Retina (tissue), 1 donor: ENCODE measurements around the gene COPS6.

Source experiments
- DNase-seq: peaks from one replicate; pipeline ENCODE4 v3.0.0-alpha.2; 2016

COPS6 gene

DNA sequence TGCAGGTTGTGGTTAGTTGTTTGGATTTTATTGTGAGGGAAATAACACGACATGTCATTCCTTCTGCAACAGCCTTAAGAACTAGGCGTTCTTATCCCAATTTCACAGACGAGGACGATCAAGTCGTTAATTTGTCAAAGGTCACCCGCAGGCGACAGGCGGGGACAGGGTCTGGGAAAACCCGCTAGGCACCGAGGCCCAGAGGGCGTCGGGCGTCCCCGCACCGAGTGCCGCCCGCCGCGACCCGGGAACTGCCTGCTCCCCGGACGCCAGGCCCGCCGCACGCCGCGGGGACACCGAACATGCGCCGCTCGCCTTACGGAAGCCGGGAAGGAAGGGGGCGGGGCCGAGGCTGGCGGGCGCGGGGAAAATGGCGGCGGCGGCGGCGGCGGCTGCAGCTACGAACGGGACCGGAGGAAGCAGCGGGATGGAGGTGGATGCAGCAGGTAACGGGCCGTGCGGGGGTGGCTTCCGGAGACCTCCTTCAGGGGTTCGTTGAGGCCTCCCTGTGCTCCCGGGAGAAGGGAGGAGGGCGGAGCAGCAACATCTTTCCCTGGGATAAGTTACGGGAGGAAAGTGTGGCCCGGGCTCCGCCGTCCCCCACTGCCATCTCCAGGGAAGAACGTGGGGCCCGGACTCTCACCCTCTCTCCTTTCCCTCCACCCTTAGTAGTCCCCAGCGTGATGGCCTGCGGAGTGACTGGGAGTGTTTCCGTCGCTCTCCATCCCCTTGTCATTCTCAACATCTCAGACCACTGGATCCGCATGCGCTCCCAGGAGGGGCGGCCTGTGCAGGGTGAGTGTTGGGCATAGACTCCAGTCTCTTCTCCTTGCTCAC, at the start of gene COPS6:
TSS of gene COPS6 (plus strand) at position 349 of the 837 bp plus-strand sequence. CDS start at position 371, 22 bp downstream.
- peak; percentile 92 for DNase-seq

DNA sequence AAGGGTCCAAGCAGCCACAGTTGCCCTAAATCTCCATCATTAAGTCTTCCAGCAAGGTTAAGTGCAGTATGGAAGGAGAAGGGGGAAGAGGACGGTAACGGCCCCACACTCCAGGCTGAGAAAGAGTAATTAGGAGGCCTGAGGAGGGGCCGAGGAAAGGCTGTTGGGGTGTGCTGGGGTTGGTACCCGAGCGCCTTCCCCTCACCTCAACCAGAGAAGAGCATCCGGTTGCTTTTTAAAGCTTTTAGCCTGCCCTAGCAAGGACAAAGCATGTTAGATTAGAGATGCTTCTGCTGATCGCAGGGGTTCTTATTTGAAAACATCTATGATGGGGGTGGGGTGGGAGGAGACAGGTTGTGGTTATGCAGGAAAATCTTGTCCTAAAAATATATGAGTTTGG, 48.2 kb upstream of the COPS6 start:
- DNase-seq: no peak

DNA sequence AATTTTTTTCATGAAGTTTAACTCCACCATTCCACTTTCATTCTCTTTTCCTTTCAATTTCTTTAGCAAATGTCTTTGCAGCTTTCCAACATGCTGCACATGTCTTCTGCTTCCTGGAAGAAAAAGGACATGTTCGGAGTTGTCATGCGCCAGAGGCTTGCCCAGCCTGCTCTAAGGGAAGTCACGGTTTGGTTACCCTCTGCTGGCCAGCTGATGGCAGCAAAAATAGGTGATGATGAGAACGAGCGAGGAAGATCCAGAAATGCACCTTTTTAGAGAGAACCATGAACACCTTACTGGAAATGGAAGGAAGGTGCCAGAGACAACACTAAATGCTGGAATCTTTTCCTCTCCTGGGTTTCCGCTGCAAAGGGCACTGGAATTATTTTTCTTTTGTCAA, 44.1 kb upstream of the COPS6 start:
- no peak for DNase-seq

DNA sequence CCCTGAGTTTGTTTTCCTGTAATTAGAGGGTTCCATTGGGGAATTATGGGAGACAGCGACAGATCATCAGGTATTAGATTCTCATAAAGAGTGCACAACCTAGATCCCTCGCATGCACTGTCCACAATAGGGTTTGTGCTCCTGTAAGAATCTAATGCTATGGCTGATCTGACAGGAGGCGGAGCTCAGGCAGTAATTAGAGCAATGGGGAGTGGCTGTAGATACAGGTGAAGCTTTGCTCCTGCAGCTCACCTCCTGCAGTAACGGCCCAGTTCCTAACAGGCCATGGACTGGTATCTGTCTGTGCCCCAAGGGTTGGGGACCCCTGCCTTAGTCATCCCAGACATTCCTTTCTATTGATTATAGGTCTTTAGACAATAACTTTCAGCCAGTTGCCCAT, 40.1 kb upstream of the COPS6 start:
- no peak for DNase-seq

- DNase-seq: peak; percentile 95
Observed at GRCh38 chr7:100049441-100050291, 39.1 kb upstream of the COPS6 start, which contains the start of gene ZSCAN21. TSS of gene ZSCAN21 (plus strand) at chr7:100049774. CDS start at chr7:100057007, 7,233 bp downstream.

- no peak for DNase-seq
Observed at GRCh38 chr7:100051611-100052010, 37.2 kb upstream of the COPS6 start.

DNA sequence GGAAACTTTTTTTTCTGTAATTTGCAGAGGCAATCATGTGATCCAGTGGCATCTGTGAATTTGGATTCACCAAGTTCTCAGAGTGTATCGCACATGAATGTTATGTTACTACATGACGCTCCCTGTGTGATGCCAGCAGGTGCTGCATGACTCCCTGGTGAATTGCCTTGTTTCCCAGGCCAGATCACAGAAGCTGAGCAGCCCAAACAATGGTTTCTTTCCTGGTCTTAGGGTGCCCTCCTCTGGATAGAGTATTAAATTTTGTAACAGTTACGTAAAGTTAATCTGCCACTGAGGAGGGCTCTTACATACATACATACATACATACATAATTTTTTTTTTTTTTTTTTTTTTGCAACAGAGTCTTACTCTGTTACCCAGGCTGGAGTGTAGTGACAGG, 35.6 kb upstream of the COPS6 start:
- DNase-seq: no peak

GRCh38 chr7:100057006-100057405, 31.8 kb upstream of the COPS6 start:
- DNase-seq: no peak

GRCh38 chr7:100059251-100059739, 29.5 kb upstream of the COPS6 start:
- DNase-seq: no peak

- no peak for DNase-seq
Observed at GRCh38 chr7:100061518-100062193, 27.1 kb upstream of the COPS6 start.

GRCh38 chr7:100063376-100063775, 25.4 kb upstream of the COPS6 start:
- DNase-seq: no peak

GRCh38 chr7:100064162-100064561, 24.6 kb upstream of the COPS6 start:
- no peak for DNase-seq

GRCh38 chr7:100065452-100066186, 23.1 kb upstream of the COPS6 start:
- no peak for DNase-seq

GRCh38 chr7:100066953-100067352, 21.8 kb upstream of the COPS6 start:
- no peak for DNase-seq

DNA sequence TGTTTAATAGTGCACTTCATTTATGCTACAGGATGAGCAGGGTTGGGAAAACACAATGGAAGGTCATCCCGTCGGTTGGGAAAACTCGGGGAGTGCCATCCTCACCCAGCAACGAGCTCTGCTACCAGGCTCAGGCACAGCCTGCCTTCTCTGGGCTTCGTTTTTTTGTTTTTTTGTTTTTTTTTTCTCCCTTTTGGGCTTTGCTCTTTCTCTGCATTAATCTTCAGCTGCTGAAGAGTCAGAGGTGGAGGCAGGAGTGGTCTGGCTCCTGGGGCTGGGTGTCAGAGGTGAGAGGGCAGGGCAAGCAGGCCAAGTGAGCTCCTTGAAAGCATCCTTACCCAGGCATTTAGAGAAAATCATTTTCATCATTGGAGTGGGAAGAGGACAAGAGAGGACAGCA, 18.8 kb upstream of the COPS6 start:
- DNase-seq: no peak

- DNase-seq: no peak
Observed at GRCh38 chr7:100071018-100071723, 17.6 kb upstream of the COPS6 start.

- DNase-seq: no peak
Observed at GRCh38 chr7:100072462-100072861, 16.3 kb upstream of the COPS6 start.

DNA sequence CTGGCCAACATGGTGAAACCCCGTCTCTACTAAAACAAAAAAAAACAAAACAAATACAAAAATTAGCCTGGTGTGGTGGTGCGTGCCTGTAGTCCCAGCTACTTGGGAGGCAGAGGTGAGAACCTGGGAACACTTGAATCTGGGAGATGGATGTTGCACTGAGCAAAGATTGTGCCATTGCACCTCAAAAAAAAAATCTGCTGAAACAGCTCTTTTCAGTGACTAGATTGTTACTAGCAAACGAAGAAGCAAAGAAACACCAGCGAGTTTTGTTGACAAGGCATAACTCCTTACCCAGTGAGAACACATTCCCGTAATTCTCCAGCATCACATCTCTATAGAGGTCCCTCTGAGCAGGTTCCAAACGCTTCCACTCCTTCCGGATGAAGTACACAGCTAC, 13.9 kb upstream of the COPS6 start:
- no peak for DNase-seq

DNA sequence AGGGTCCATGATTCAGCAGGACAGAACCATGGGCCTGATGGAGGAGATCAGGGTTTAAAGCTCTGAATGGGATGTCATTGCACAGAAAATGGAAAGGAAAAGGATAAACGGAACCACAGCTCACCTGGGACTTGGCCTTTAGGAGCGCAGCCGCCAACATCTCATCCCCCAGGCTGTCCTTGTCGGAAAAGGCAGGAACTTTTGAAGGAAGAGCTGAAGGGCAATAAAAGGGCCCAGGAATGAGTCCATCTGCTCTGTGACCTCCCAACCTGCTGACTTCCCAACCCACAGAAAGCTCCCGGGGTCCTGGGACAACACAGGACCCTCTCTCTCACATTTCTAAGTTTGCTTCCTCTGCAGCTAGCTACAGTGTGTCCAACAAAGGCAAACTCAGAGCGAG, 13.4 kb upstream of the COPS6 start:
- DNase-seq: no peak

DNA sequence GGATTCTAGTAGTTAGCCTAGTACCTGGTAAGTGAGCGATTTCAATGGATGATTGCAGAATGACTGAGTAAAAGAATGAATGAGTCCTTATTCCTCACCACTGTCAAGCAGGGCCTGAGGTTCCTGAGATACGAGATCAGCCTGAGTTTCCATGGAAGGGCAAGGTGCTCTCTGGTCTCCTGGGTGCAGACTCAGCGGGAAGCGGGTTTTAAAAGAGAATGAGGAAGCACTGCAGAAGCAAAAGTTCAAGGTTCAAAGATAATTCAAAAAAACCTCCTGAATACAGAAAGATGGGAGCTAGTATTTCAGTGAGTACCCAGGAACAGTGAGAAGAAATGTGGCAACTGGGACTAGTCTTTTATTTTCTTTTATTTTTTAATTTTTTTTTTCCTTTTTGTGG, 11.6 kb upstream of the COPS6 start:
- DNase-seq: no peak

GRCh38 chr7:100079024-100079560, 9.7 kb upstream of the COPS6 start:
- DNase-seq: no peak
